Stimulated activated CD8-positive, alpha-beta memory T cell treated with anti-CD3 and anti-CD28 coated beads, Interleukin-4, amount 100 ng/mL, for 1 hour (primary cell): Measurements from ENCODE around the gene SLC25A41.

ENCODE experiments used
- DNase-seq, 2 donors: peaks; one replicate each; pipeline ENCODE4 v3.0.0-alpha.2; 2020; ENCODE audit warnings: low read depth in 2 of 2, low spot score in 1 of 2

The SLC25A41 gene

DNA sequence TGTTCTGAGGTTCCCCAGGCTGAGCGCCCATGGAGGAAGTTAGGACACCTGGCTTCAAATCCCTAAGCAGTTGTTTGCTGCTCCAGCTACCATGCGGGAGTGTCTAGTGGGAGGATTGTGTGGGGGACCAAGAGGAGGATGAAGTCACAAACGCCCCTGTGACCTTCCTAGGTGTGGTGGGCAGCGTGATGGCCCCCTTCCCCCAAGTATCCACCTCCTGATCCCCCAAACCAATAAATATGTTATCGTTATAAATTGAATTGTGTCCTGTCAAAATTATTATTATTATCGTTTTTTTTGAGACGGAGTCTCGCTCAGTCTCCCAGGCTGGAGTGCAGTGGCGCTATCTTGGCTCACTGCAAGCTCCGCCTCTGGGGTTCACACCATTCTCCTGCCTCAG is at the start of gene SLC25A41:
SLC25A41 (minus strand) TSS at position 101 of the 400 bp plus-strand sequence; CDS start at position 31, 70 bp downstream.
- DNase-seq: no peak

DNA sequence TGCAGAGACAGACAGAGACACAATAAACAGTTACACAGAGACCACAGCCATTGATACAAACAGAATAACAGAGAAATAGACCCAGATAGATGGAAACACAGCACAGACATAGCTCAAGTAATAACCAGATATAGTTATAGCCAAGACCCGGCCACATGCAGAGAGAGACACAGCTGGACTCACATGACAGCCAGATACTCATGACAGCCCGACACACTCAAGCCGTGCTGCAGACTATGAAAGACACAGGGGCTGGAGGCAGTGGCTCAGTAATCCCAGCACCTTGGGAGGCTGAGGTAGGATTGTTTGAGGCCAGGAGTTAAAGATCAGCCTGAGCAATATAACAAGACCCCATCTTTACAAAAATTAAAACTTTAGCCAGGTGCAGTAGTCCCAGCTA is 49.7 kb upstream of the SLC25A41 start:
- no peak for DNase-seq

DNA sequence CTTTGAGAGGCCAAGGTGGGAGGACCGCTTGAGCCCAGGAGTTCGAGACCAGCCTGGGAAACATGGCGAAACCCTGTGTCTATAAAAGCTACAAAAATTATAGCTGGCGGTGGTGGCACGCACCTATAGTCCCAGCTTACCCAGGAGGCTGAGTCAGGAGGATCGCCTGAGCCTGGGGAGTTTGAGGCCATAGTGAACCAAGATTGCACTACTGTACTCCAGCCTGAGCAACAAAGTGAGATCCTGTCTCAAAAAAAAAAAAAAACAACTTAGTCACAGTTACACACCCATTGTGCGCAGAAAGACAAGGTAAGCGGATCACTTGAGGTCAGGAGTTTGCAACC is 48.8 kb upstream of the SLC25A41 start:
- no peak for DNase-seq

DNA sequence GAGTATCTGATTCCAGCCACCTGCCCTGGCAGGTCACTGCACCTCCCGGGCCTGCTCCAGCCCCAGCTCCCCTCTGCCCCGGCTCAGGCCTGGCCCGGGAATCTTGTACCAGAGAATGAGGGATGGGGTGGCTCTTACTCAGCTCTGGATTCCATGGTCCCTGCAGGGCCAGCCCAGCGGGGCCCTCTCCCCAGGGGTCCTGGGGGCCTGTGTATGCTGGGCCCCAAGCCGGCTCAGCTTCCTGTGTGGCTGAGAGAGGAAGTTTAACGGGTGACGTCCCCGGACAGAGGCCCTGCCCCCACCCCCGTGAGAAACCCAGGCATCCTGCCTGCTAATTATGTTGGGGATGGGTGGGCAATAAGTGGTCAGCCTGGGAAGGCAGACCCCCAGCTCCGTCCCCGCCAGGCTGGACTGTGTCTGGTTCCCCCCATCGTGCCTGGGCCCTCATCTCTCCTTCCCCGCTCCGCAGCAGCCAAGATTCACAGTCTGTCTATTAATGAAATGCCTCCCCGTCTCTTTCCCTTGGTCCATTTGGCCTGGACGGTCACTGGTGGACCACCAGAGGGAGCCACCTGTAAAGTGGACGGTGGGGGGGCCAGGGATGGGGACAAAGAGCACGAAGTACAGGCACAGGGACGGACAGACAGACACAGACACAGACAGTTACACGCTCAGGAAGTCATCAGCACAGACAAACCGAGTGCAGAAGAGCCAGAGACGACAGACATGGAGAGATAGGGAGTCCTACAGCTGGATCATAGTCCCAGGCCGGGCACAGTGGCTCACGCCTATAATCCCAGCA is 48.2 kb upstream of the SLC25A41 start, which contains the start of gene DENND1C:
DENND1C (minus strand) TSS at position 247 of the 802 bp plus-strand sequence; CDS start at position 155, 92 bp downstream.
- DNase-seq: peak in 1 of 2 donors; percentile 41

GRCh38 chr19:6480848-6481415 is 47.4 kb upstream of the SLC25A41 start:
- DNase-seq: no peak

- DNase-seq: no peak
Observed at GRCh38 chr19:6479836-6480398, 46.4 kb upstream of the SLC25A41 start.

DNA sequence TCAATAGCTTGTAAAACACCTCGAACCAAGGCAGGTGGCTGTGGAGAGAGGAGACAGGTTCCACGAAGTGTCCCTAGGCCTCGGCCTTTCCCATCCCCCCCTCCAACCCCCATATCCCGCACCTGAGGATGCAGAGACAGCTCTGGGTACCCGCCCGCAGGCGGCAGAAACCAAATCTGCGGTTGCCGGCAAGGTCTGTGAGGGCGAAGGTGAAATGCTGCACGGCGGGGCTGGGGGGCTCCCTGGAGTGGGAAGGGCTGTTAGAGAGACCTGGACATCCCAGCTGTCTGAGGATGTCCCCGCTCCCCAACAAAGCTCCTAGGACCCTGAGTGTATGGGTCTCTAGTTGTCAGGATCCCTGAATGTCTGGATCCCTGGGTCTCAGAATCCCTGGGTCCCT is 45.3 kb upstream of the SLC25A41 start:
- DNase-seq: no peak

DNA sequence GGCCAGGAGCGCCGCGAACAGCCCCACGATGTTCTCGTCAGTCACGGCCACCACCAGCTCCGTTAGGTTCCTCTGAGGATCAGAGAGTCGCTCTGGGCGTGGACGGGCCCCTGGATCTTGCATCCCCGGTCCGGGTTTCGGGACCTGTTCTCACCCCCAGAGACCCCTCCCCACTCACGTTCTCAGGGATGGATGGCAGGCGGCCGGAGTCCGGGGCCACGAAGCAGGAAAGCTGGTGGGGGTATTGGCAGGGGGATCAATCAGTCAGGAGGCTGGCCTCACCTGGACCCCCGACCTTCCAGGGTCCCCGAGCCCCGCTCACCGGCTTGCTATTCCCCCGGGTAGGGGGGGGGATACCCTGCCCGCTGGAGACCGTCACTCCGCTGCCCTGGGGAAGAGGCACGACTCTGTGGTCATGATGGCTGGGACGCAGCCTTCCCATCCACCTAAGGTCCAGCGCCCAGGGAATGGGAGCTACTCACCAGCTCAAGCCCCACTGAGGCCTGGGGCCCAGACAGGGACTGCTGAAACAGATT is 43.4 kb upstream of the SLC25A41 start:
- no peak for DNase-seq

GRCh38 chr19:6476155-6476895 is 42.8 kb upstream of the SLC25A41 start:
- DNase-seq: peak in 1 of 2 donors; percentile 36

DNA sequence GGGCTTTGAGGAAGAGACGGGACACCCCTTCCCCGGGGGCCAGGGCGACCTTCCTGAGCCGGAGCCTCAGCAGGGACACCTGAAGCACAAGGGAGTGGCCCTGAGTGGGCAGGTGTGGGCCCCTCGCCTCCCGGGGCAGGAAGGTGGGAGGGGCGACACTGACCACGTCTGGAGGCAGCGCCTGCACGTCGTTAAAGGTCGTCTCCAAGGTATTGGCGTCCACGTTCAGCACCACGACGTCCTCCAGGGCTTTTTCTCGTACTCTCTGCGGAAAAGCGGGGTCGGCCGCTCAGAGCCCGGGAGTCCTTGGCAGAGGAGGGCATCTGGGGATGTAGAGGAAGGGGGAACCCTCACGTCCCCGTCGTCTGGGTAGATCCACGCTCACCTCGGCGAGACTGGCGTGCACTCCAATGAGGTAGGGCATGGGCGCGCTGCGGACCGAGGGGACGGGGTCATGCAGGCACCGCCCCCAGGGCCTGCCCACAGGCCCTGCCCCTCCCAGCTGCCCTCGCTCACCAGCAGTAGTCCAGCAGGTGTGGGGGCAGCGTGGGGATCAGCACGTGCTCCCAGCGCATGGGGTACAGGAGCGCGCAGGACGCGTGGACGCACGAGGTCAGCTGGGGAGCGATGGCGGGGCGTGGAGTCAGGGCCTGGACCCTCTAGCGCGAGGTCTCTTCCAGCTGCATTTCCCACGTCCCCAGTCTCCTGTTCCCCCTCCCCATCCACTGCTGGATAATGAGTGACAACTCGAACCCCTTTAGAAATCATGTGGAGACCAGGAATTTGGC is 42.0 kb upstream of the SLC25A41 start:
- DNase-seq: no peak

DNA sequence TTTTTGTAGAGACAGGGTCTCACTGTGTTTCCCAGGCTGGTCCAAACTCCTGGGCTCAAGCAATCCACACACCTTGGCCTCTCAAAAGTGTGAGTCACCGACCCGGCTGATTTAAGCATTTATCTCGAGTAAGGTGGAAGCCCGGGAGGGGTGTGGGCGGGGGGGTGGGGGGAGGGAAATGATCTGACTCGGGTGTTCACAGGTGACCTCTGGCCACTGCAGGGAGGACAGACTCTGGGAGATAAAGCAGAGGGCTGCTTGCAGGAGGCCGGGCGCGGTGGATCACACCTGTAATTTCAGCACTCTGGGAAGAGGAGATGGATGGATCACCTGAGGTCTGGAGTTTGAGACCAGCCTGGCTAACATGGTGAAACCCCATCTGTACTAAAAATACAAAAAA is 40.1 kb upstream of the SLC25A41 start:
- DNase-seq: no peak

DNA sequence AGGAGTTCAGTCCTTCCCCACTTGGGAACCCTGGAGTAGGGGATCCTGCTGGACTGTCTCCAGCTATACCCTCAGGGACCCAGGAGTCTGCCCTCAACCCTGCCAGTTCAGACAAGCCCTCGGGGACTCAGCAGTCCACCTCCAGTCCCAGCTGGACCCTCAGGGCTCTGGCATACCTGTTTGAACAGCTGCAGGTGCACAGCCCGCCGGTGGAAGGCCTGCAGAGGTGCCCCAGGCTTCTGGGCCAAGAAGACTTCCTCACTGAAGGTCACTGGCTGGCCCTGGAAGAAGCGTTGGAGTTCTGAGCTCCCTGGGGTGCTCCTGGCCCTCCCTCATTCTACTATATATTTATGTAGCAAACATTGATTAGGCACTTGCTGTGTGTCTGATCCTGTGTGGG is 39.1 kb upstream of the SLC25A41 start:
- DNase-seq: no peak

DNA sequence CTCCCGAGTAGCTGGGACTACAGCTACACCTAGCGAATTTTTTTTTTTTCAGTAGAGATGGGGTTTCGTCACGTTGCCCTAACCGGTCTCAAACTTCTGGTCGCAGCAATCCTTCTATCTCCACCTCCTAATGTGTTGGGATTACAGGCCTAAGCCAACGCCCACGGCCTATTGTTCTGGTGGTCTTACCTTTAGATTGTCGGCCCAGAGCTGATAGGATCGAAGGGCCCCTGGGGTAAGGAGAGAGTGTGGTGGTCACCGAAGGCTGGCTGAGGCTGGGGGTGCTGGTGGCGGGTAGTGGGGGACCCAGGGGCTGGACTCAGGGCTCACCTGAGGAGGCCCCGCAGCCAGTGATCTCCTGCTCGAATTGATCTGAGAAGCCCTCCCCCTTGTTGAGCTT is 37.5 kb upstream of the SLC25A41 start:
- no peak for DNase-seq

- no peak for DNase-seq
Observed at GRCh38 chr19:6470173-6470572, 36.6 kb upstream of the SLC25A41 start.

GRCh38 chr19:6467384-6467783 is 33.8 kb upstream of the SLC25A41 start:
- no peak for DNase-seq

DNA sequence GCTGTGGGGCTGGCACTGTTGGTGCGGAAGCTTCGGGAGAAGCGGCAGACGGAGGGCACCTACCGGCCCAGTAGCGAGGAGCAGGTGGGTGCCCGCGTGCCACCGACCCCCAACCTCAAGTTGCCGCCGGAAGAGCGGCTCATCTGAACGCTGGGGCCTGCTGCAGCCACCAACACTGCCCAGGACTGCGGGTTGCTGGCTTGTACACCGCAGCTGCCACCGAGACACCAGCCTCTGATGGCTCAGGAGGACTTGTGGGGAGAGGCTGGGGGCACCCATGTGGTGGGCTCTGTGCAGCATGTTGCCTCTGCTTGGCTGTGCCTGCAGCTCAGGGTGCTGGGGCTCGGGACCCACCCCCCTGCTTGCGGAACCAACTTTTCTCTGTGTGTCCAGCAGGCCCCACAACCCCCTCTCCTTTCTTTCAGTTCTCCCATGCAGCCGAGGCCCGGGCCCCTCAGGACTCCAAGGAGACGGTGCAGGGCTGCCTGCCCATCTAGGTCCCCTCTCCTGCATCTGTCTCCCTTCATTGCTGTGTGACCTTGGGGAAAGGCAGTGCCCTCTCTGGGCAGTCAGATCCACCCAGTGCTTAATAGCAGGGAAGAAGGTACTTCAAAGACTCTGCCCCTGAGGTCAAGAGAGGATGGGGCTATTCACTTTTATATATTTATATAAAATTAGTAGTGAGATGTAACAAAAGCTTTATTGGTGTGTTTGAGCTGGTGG is 33.1 kb upstream of the SLC25A41 start:
- no peak for DNase-seq

DNA sequence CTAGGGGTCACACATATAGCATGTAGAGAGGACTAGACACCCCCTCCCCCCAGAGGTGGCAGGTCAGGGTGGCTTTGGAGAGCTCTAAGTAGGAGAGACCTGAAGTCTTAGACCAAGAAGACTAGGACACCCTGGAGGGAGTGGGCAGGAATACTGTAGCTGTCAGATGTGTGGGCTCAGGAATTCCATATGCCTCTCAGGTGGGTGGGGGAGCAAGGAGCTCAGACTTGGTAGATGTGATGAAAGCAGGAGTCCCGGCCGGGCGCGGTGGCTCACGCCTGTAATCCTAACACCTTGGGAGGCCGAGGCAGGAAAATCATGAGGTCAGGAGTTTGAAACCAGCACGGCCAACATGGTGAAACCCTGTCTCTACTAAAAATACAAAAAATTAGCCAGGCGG is 32.1 kb upstream of the SLC25A41 start:
- no peak for DNase-seq

GRCh38 chr19:6465006-6465405 is 31.4 kb upstream of the SLC25A41 start:
- no peak for DNase-seq

- DNase-seq: peak in 1 of 2 donors; percentile 39
Observed at GRCh38 chr19:6464070-6464873, 30.7 kb upstream of the SLC25A41 start, which contains the start of gene CRB3. TSS of gene CRB3 (plus strand) at chr19:6464271. CDS start at chr19:6464702, 431 bp downstream.
